ENCODE results near the gene RBM10. TPM values are rescaled to one million over a fixed set of nuclear protein-coding genes. Genes with fewer than 3 reads are reported as not detected.
"Not testable (repeated sequence)": the region's sequence is repeated elsewhere in the genome, so short reads cannot be mapped to it uniquely, and the experiment has no call there.

The RBM10 gene
- 28.5 TPM for total RNA-seq
- long read RNA-seq, transcript RBM10-203 (24 exons, 3,747 nt) = major isoform, 8 of 33 reads
- long read RNA-seq, partial matches to known transcripts = 9 of 33 reads
- long read RNA-seq, other reads (novel, unspliced or antisense) = 14 of 33 reads

- intact Hi-C loops (cut with DNase I) = loop anchor here (2.0 kb wide), 1 partner anchor 16 kb away; no protein-coding TSS in a partner anchor
- peak; percentile 97 for DNase-seq (ENCODE audit: missing footprints)
Observed at GRCh38 chrX:47144626-47145394, at the start of gene RBM10, which contains the start of gene NDUFB11. Gene RBM10, plus strand, starts transcription at chrX:47145221. Its CDS starts 2,261 bp downstream, at chrX:47147482. Gene NDUFB11, minus strand, starts transcription at chrX:47144702. Its CDS starts 23 bp downstream, at chrX:47144679.

GRCh38 chrX:47097018-47097417, 48.0 kb upstream of the RBM10 start:
- intact Hi-C loops (cut with DNase I) = loop anchor here (10.0 kb wide), 1 partner anchor 342 kb away; the partner anchor contains the start of gene SLC9A7
- ATAC-seq (no peak), DNase-seq (ENCODE audit: missing footprints) (no peak)

More at GRCh38 chrX:47144626-47145394, at the start of gene RBM10, which contains the start of gene NDUFB11:
- peak; percentile 98 for ATAC-seq

GRCh38 chrX:47098338-47099094, 46.5 kb upstream of the RBM10 start:
- DNase-seq (ENCODE audit: missing footprints) (no peak), ATAC-seq (no peak)
- intact Hi-C loops (cut with DNase I) = loop anchor here (10.0 kb wide), 1 partner anchor 344 kb away; the partner anchor contains the start of gene SLC9A7

- intact Hi-C loops (cut with DNase I) = no loop called here
- ATAC-seq (no peak), DNase-seq (ENCODE audit: missing footprints) (no peak)
Observed at GRCh38 chrX:47101206-47101605, 43.8 kb upstream of the RBM10 start.

- ATAC-seq; DNase-seq (ENCODE audit: missing footprints); intact Hi-C loops (cut with DNase I): not testable (repeated sequence)
Observed at GRCh38 chrX:47110936-47111615, 33.9 kb upstream of the RBM10 start.

GRCh38 chrX:47112316-47112954, 32.6 kb upstream of the RBM10 start:
- DNase-seq (ENCODE audit: missing footprints) (no peak), ATAC-seq (peak; percentile 28)
- intact Hi-C loops (cut with DNase I) = no loop called here

- DNase-seq (ENCODE audit: missing footprints); intact Hi-C loops (cut with DNase I); ATAC-seq: not testable (repeated sequence)
Observed at GRCh38 chrX:47116551-47117110, 28.4 kb upstream of the RBM10 start.

GRCh38 chrX:47124466-47124865, 20.6 kb upstream of the RBM10 start:
- ATAC-seq; DNase-seq (ENCODE audit: missing footprints); intact Hi-C loops (cut with DNase I): not testable (repeated sequence)

GRCh38 chrX:47129157-47129898, 15.7 kb upstream of the RBM10 start:
- intact Hi-C loops (cut with DNase I) = loop anchor here (2.0 kb wide), 1 partner anchor 15 kb away; the partner anchor contains the start of genes NDUFB11 and RBM10
- ATAC-seq = peak; percentile 99

GRCh38 chrX:47129899-47130358, 15.1 kb upstream of the RBM10 start:
- DNase-seq (ENCODE audit: missing footprints) (no peak), ATAC-seq (no peak)
- intact Hi-C loops (cut with DNase I) = loop anchor here (2.0 kb wide), 1 partner anchor 15 kb away; the partner anchor contains the start of genes NDUFB11 and RBM10

More at GRCh38 chrX:47129157-47129898, 15.7 kb upstream of the RBM10 start:
- peak; percentile 93 for DNase-seq (ENCODE audit: missing footprints)

- ATAC-seq (no peak), DNase-seq (ENCODE audit: missing footprints) (no peak)
- intact Hi-C loops (cut with DNase I) = no loop called here
Observed at GRCh38 chrX:47133493-47133892, 11.5 kb upstream of the RBM10 start.

GRCh38 chrX:47135650-47136049, 9.4 kb upstream of the RBM10 start:
- intact Hi-C loops (cut with DNase I); ATAC-seq: not testable (repeated sequence)

GRCh38 chrX:47138171-47138570, 6.8 kb upstream of the RBM10 start:
- DNase-seq (ENCODE audit: missing footprints) (no peak), ATAC-seq (no peak)
- intact Hi-C loops (cut with DNase I) = no loop called here

More at GRCh38 chrX:47135650-47136049, 9.4 kb upstream of the RBM10 start:
- not testable (repeated sequence) for DNase-seq (ENCODE audit: missing footprints)

GRCh38 chrX:47143894-47144625, 961 bp upstream of the RBM10 start:
- peak; percentile 35 for ATAC-seq
- DNase-seq (ENCODE audit: missing footprints) = no peak
- intact Hi-C loops (cut with DNase I) = loop anchor here (2.0 kb wide), 1 partner anchor 15 kb away; no protein-coding TSS in a partner anchor

GRCh38 chrX:47145395-47146120, 537 bp downstream of the RBM10 start:
- intact Hi-C loops (cut with DNase I) = loop anchor here (2.0 kb wide), 1 partner anchor 17 kb away; no protein-coding TSS in a partner anchor
- DNase-seq (ENCODE audit: missing footprints) = no peak

More at GRCh38 chrX:47145395-47146120, 537 bp downstream of the RBM10 start:
- ATAC-seq = peak; percentile 17
